HCT116 (cell line): ENCODE data around the gene DTNBP1. TPM values are rescaled to one million over a fixed set of nuclear protein-coding genes. Genes with fewer than 3 reads are reported as not detected.
A peak's percentile ranks its signal among the peaks of the same experiment; 100 is the strongest.

Experiments used
- ATAC-seq: fragments of 200-7000 bp; cut with Tn5 transposase; 2 replicates; pipeline ENCODE4 v1.9.1; 2020; ENCODE audit warnings: mild to moderate bottlenecking, moderate library complexity
- BruUV-seq: library from RNA; stranded (reverse); fragments of 400-500 nt; replicated peaks from 2 replicates; lab custom pipeline; 2021; lab: Mats Ljungman, UMichigan
- CTCF ChIA-PET: fragments of 300-600 bp; sonication (Branson Sonifier 250); formaldehyde crosslinking; loops from one replicate; lab custom pipeline; 2021; ENCODE audit warnings: antibody characterized with exemption; lab: Charles Lee
- POLR2A ChIA-PET: fragments of 300-600, 350-600 bp; sonication (Branson Sonifier 250); formaldehyde crosslinking; loops from one replicate; lab custom pipeline; 2021; ENCODE audit warnings: antibody characterized with exemption; lab: Charles Lee
- RAD21 ChIA-PET, 2 experiments: fragments of 300-600 bp; sonication (Branson Sonifier 250); formaldehyde crosslinking; loops; one replicate each; lab custom pipeline; 2023; ENCODE audit warnings: low total read pairs in 2 of 2; ENCODE audit not compliant: uncharacterized antibody in 2 of 2, unreplicated experiment in 2 of 2, low non-redundant PET in 1 of 2; lab: Charles Lee
- DNase-seq: peaks from one replicate; pipeline ENCODE4 v3.0.0-alpha.2; 2010; ENCODE audit warnings: low read depth, low spot score
- H2AFZ ChIP-seq: fragments of 200-600 bp; shearing (Covaris generic), sonication (generic); 2 replicates; pipeline ENCODE4 v1.6.1; 2017; ENCODE audit warnings: low read depth, mixed run types, mixed read lengths, antibody characterized with exemption, low read length; ENCODE audit not compliant: poor library complexity, severe bottlenecking
- H3K27ac ChIP-seq: 2 replicates; pipeline ENCODE4 v1.5.1; 2012; ENCODE audit warnings: low read depth, low read length
- H3K27me3 ChIP-seq: fragments of 200-600 bp; sonication (generic); 2 replicates; pipeline ENCODE4 v1.6.1; 2016; ENCODE audit warnings: mixed run types, low read length, mixed read lengths; ENCODE audit not compliant: insufficient read depth
- H3K36me3 ChIP-seq, 2 experiments: fragments of 200-500 bp in 1 of 2; fragments of 200-600 bp in 1 of 2; sonication (Bioruptor generic) in 1 of 2; sonication (generic) in 1 of 2; 2 replicates each; pipeline versions ENCODE4 v1.5.1 to v1.6.1; 2014 to 2016; ENCODE audit warnings: low read length in 2 of 2, inconsistent platforms in 1 of 2, mixed read lengths in 1 of 2, mixed run types in 1 of 2; ENCODE audit not compliant: insufficient read depth in 2 of 2, control insufficient read depth in 1 of 2
- H3K4me1 ChIP-seq, 2 experiments: fragments of 200-600 bp in 1 of 2; sonication (generic) in 1 of 2; 2 replicates each; pipeline versions ENCODE4 v1.5.1 to v1.6.1; 2012 to 2017; ENCODE audit warnings: low read length in 2 of 2, inconsistent platforms in 1 of 2, mild to moderate bottlenecking in 1 of 2, mixed read lengths in 1 of 2, mixed run types in 1 of 2, moderate library complexity in 1 of 2; ENCODE audit not compliant: insufficient read depth in 2 of 2, control insufficient read depth in 1 of 2
- H3K4me2 ChIP-seq: fragments of 200-600 bp; sonication (generic); 2 replicates; pipeline ENCODE4 v1.6.1; 2017; ENCODE audit warnings: mixed run types, low read length, mixed read lengths
- H3K4me3 ChIP-seq, 2 experiments: fragments of 200-600 bp in 1 of 2; sonication (generic) in 1 of 2; replicated peaks in 1 of 2; 2 replicates each; pipeline ENCODE4 v1.5.1; 2011 to 2016; ENCODE audit warnings: low read length in 2 of 2, control low read depth in 1 of 2, low read depth in 1 of 2, mild to moderate bottlenecking in 1 of 2, mixed read lengths in 1 of 2, mixed run types in 1 of 2
- H3K79me2 ChIP-seq: fragments of 200-600 bp; sonication (generic); 2 replicates; pipeline ENCODE4 v1.6.1; 2017; ENCODE audit warnings: mild to moderate bottlenecking, mixed run types, low read length, moderate library complexity, mixed read lengths; ENCODE audit not compliant: insufficient read depth
- H3K9ac ChIP-seq: fragments of 200-600 bp; sonication (generic); 2 replicates; pipeline ENCODE4 v1.6.1; 2016; ENCODE audit warnings: low read length, mixed read lengths
- H3K9me2 ChIP-seq: fragments of 200-600 bp; sonication (generic), shearing (Covaris generic); 2 replicates; pipeline ENCODE4 v1.6.1; 2017; ENCODE audit warnings: mixed run types, mild to moderate bottlenecking, moderate library complexity; ENCODE audit not compliant: insufficient read depth
- H3K9me3 ChIP-seq, 2 experiments: fragments of 200-500 bp in 1 of 2; fragments of 200-600 bp in 1 of 2; sonication (Bioruptor generic) in 1 of 2; sonication (generic) in 1 of 2; 2 replicates each; pipeline ENCODE4 v1.6.1; 2014 to 2017; ENCODE audit warnings: low read length in 2 of 2, mixed read lengths in 2 of 2, inconsistent platforms in 1 of 2, low read depth in 1 of 2, mild to moderate bottlenecking in 1 of 2, mixed run types in 1 of 2, moderate library complexity in 1 of 2; ENCODE audit not compliant: control insufficient read depth in 1 of 2, insufficient read depth in 1 of 2
- H4K20me1 ChIP-seq: fragments of 200-600 bp; sonication (generic), shearing (Covaris generic); 2 replicates; pipeline ENCODE4 v1.6.1; 2017; ENCODE audit warnings: mixed run types, mild to moderate bottlenecking, moderate library complexity; ENCODE audit not compliant: insufficient read depth
- ATF3 ChIP-seq: IDR thresholded peaks from 2 replicates; pipeline ENCODE4 v1.6.1; 2012
- CEBPB ChIP-seq: IDR thresholded peaks from 2 replicates; pipeline ENCODE4 v1.6.1; 2012; ENCODE audit warnings: low read depth
- CTCF ChIP-seq, 3 experiments: fragments of 200-600 bp in 1 of 3; sonication (generic) in 1 of 3; IDR thresholded peaks in 2 of 3; conservative IDR thresholded peaks in 1 of 3; 2 replicates each; pipeline ENCODE4 v1.5.1; 2012 to 2017; ENCODE audit warnings: low read depth in 2 of 3, low read length in 2 of 3, antibody characterized with exemption in 1 of 3, borderline replicate concordance in 1 of 3, control low read depth in 1 of 3, mild to moderate bottlenecking in 1 of 3, mixed read lengths in 1 of 3, mixed run types in 1 of 3, moderate library complexity in 1 of 3; ENCODE audit not compliant: insufficient read depth in 1 of 3
- EGR1 ChIP-seq: IDR thresholded peaks from 2 replicates; pipeline ENCODE4 v1.6.1; 2012; ENCODE audit warnings: low read depth
- EZH2 ChIP-seq: fragments of 200-600 bp; sonication (generic); IDR thresholded peaks from 2 replicates; pipeline ENCODE4 v1.6.1; 2017; ENCODE audit warnings: antibody characterized with exemption, mixed run types
- EZH2phosphoT487 ChIP-seq: fragments of 200-600 bp; IDR thresholded peaks from 2 replicates; pipeline ENCODE4 v1.6.1; 2018; ENCODE audit warnings: antibody characterized with exemption, borderline replicate concordance
- JUND ChIP-seq: IDR thresholded peaks from 2 replicates; pipeline ENCODE4 v1.6.1; 2012
- MAX ChIP-seq: IDR thresholded peaks from 2 replicates; pipeline ENCODE4 v1.6.1; 2012
- POLR2AphosphoS5 ChIP-seq: IDR thresholded peaks from 2 replicates; pipeline ENCODE4 v1.6.1; 2011; ENCODE audit warnings: mild to moderate bottlenecking, low read depth, low read length, moderate library complexity
- SIN3A ChIP-seq: IDR thresholded peaks from 2 replicates; pipeline ENCODE4 v1.6.1; 2012; ENCODE audit warnings: low read depth
- TCF7L2 ChIP-seq: IDR thresholded peaks from 2 replicates; pipeline ENCODE4 v1.7.0; 2011; ENCODE audit warnings: borderline replicate concordance, inconsistent platforms; ENCODE audit not compliant: insufficient read depth, insufficient read length; ENCODE audit errors: extremely low read depth
- YY1 ChIP-seq: IDR thresholded peaks from 2 replicates; pipeline ENCODE4 v1.6.1; 2011; ENCODE audit warnings: low read length, low read depth, moderate library complexity, mild to moderate bottlenecking; ENCODE audit not compliant: insufficient replicate concordance; ENCODE audit errors: extremely low read depth
- ZFX ChIP-seq: fragments of 450-650 bp; IDR thresholded peaks from 2 replicates; pipeline ENCODE4 v1.6.1; 2017
- ZNF274 ChIP-seq: fragments of 200-500 bp; sonication (Bioruptor generic); IDR thresholded peaks from 2 replicates; pipeline ENCODE4 v1.6.1; 2014; ENCODE audit warnings: mild to moderate bottlenecking, low read depth, low read length, inconsistent platforms
- intact Hi-C: fragments of 100-400 bp; cut with micrococcal nuclease; formaldehyde crosslinking; loops from 2 replicates; pipeline ENCODE4 v1.10.0; 2022
- total RNA-seq: library from RNA; stranded (reverse); gene quantifications from one replicate; pipeline ENCODE4 v1.2.1, GENCODE V29; 2021; ENCODE audit not compliant: unreplicated experiment

The DTNBP1 gene
- total RNA-seq, 1 experiment from 2014 or later = 16.7 TPM

GRCh38 chr6:15689586-15690482, 27.0 kb upstream of the DTNBP1 start:
- TF ChIP-seq ZFX = no peak
- no peak for TF ChIP-seq ATF3
- no peak for TF ChIP-seq EZH2phosphoT487
- no peak for TF ChIP-seq JUND
- TF ChIP-seq ZNF274 = no peak
- no peak for TF ChIP-seq MAX
- no peak for TF ChIP-seq TCF7L2
- TF ChIP-seq POLR2AphosphoS5 = no peak
- TF ChIP-seq CTCF (IDR thresholded peaks at IDR 0.05 in 2 of 3, conservative IDR thresholded peaks at IDR 0.05 in 1 of 3; ENCODE audit: borderline replicate concordance in 1 of 3, insufficient read depth in 1 of 3, low read depth in 2 of 3, low read length in 2 of 3) = no peak
- no peak for TF ChIP-seq SIN3A
- TF ChIP-seq EGR1 = no peak
- TF ChIP-seq CEBPB = no peak
- no peak for TF ChIP-seq YY1
- TF ChIP-seq EZH2 = no peak
- Histone ChIP-seq H3K9me2 (no peaks in the 10 kb centered on the region), H4K20me1 (no peaks in the 10 kb centered on the region), H3K79me2 (no peaks in the 10 kb centered on the region), H2AFZ (peak overlapping the region; percentile 84), H3K27me3 (no peaks in the 10 kb centered on the region), H3K9me3 (no peaks in the 10 kb centered on the region), H3K36me3 (no peaks in the 10 kb centered on the region), H3K27ac (no peak overlapping the region), H3K4me1 (no peaks in the 10 kb centered on the region), H3K9ac (no peak overlapping the region), H3K4me2 (no peak overlapping the region), H3K4me3 (no peak overlapping the region)
- POLR2A ChIA-PET = no interaction called here
- CTCF ChIA-PET = no interaction called here
- intact Hi-C loops = no loop called here
- RAD21 ChIA-PET = no interaction called here
- BruUV-seq = no TSS peak
- no peak for ATAC-seq
- no peak for DNase-seq
